Ectodermal cell (in vitro differentiated cells): Measurements from ENCODE around the gene SLC30A1.

ENCODE experiments used
- H3K27ac ChIP-seq: 2 replicates; pipeline ENCODE4 v1.7.0; 2013; ENCODE audit warnings: mild to moderate bottlenecking, low read depth, low read length; ENCODE audit not compliant: insufficient read depth, poor library complexity, severe bottlenecking
- H3K27me3 ChIP-seq: 2 replicates; pipeline ENCODE4 v1.7.0; 2013; ENCODE audit warnings: mild to moderate bottlenecking, low read length; ENCODE audit not compliant: insufficient read depth, control insufficient read depth, poor library complexity, severe bottlenecking
- H3K36me3 ChIP-seq: one replicate; pipeline ENCODE4 v1.7.0; 2013; ENCODE audit warnings: low read length; ENCODE audit not compliant: control insufficient read depth, insufficient read depth
- H3K4me1 ChIP-seq: one replicate; pipeline ENCODE4 v1.7.0; 2013; ENCODE audit warnings: low read length; ENCODE audit not compliant: control insufficient read depth, insufficient read depth
- H3K4me3 ChIP-seq: 2 replicates; pipeline ENCODE4 v1.7.0; 2013; ENCODE audit warnings: low read depth, low read length, control low read depth; ENCODE audit not compliant: insufficient read depth
- H3K9me3 ChIP-seq: 2 replicates; pipeline ENCODE4 v1.7.0; 2013; ENCODE audit warnings: mild to moderate bottlenecking, low read length, moderate library complexity; ENCODE audit not compliant: control insufficient read depth
- WGBS, 2 experiments: methylation state at CpG; one replicate each; pipeline ENCODE4 v1.1.7; 2013; ENCODE audit warnings: missing lambda C conversion rate in 2 of 2; 5-methylcytosine and 5-hydroxymethylcytosine counted together

The SLC30A1 gene

GRCh38 chr1:211583011-211583992 is 4.3 kb upstream of the SLC30A1 start:
- Histone ChIP-seq H3K36me3 (no peaks in the 10 kb centered on the region), H3K4me3 (no peak overlapping the region), H3K27me3 (peaks cover 7% of the 10 kb centered on the region), H3K4me1 (peaks cover 16% of the 10 kb centered on the region), H3K27ac (no peak overlapping the region), H3K9me3 (no peaks in the 10 kb centered on the region)
- WGBS, 2 experiments = 93 to 94% methylated on average over 10 to 11 of the region's 11 CpGs

DNA sequence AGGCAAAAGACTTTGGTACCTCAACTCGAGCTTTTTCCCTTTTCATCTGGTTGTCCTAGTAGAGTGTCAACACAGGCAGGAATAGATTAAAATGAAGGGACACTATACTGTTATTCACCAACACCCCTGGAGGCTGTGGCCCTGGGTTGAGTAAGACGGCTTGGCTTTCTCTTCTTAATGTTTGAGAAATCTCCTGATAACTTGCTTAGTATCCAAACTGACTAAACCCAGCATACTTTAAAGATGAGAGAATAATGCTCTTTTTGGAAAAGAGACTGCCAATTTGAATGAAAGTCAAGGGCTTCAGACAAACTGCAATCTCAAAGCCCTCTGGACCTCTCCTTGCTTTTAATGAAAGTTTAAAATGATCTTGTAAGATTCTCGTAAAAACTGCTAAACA is 2.6 kb upstream of the SLC30A1 start:
- Histone ChIP-seq H3K27me3 (peaks cover 11% of the 10 kb centered on the region), H3K9me3 (no peaks in the 10 kb centered on the region), H3K4me3 (no peak overlapping the region), H3K36me3 (no peaks in the 10 kb centered on the region), H3K4me1 (peaks cover 16% of the 10 kb centered on the region), H3K27ac (no peak overlapping the region)
- 15 to 42% methylated on average over 2 to 3 of the region's 3 CpGs for WGBS, 2 experiments

DNA sequence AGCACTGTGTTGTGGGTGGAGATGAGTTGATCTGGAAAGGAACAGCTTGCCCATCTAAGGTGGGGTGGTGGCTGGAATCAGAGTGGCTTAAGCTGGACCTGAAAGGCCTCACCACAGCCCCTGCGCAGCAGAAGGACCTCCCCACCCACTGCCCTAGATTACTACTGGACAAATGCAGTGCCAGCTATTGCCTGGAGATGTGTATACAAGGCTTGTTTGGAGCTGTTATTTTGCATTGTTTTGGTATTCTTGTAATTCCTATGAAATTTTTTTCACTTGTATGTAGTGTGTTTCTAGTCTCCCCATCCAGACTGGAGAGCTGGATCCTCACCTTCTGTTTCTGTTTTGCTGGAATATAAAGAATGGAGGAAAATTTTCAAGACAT is 1.3 kb upstream of the SLC30A1 start:
- H3K4me3 ChIP-seq = no peak overlapping the region
- H3K27ac ChIP-seq = no peak overlapping the region
- WGBS, 2 experiments = 85 to 100% methylated on average over 1 of the region's 1 CpG
- H3K4me1 ChIP-seq = peaks cover 21% of the 10 kb centered on the region
- peaks cover 2% of the 10 kb centered on the region for H3K36me3 ChIP-seq
- peaks cover 11% of the 10 kb centered on the region for H3K27me3 ChIP-seq
- H3K9me3 ChIP-seq = no peaks in the 10 kb centered on the region

- Histone ChIP-seq H3K27ac (no peak overlapping the region), H3K36me3 (peaks cover 6% of the 10 kb centered on the region), H3K9me3 (no peaks in the 10 kb centered on the region), H3K4me1 (peaks cover 21% of the 10 kb centered on the region), H3K4me3 (peak overlapping the region; percentile 87), H3K27me3 (peaks cover 11% of the 10 kb centered on the region)
- WGBS, 2 experiments = 10 to 11% methylated on average over 46 of the region's 46 CpGs
Observed at GRCh38 chr1:211579440-211580302, 710 bp upstream of the SLC30A1 start.

- H3K27me3 ChIP-seq = peaks cover 11% of the 10 kb centered on the region
- peaks cover 21% of the 10 kb centered on the region for H3K4me1 ChIP-seq
- H3K4me3 ChIP-seq = peak overlapping the region; percentile 87
- WGBS, 2 experiments = 0% methylated on average over 75 of the region's 75 CpGs
- H3K9me3 ChIP-seq = no peaks in the 10 kb centered on the region
- H3K36me3 ChIP-seq = peaks cover 6% of the 10 kb centered on the region
- no peak overlapping the region for H3K27ac ChIP-seq
Observed at GRCh38 chr1:211577819-211578639, 932 bp downstream of the SLC30A1 start.

GRCh38 chr1:211577277-211577818 is 1.6 kb downstream of the SLC30A1 start:
- peaks cover 6% of the 10 kb centered on the region for H3K36me3 ChIP-seq
- H3K9me3 ChIP-seq = no peaks in the 10 kb centered on the region
- H3K4me1 ChIP-seq = peaks cover 21% of the 10 kb centered on the region
- peaks cover 11% of the 10 kb centered on the region for H3K27me3 ChIP-seq
- H3K27ac ChIP-seq = no peak overlapping the region
- WGBS, 2 experiments = 1 to 2% methylated on average over 13 of the region's 13 CpGs
- peak overlapping the region; percentile 87 for H3K4me3 ChIP-seq

GRCh38 chr1:211576717-211577116 is 2.2 kb downstream of the SLC30A1 start:
- peaks cover 11% of the 10 kb centered on the region for H3K27me3 ChIP-seq
- H3K4me1 ChIP-seq = peaks cover 19% of the 10 kb centered on the region
- H3K36me3 ChIP-seq = peaks cover 6% of the 10 kb centered on the region
- H3K9me3 ChIP-seq = no peaks in the 10 kb centered on the region
- H3K4me3 ChIP-seq = peak overlapping the region; percentile 87
- WGBS, 2 experiments = 57% methylated on average over 1 of the region's 2 CpGs; no CpG with 5 or more reads in 1 of the 2 experiments
- H3K27ac ChIP-seq = no peak overlapping the region

GRCh38 chr1:211574705-211575104 is 4.3 kb downstream of the SLC30A1 start:
- Histone ChIP-seq H3K4me1 (peaks cover 5% of the 10 kb centered on the region), H3K27me3 (peaks cover 5% of the 10 kb centered on the region), H3K27ac (no peak overlapping the region), H3K36me3 (peaks cover 6% of the 10 kb centered on the region), H3K4me3 (no peak overlapping the region), H3K9me3 (no peaks in the 10 kb centered on the region)

DNA sequence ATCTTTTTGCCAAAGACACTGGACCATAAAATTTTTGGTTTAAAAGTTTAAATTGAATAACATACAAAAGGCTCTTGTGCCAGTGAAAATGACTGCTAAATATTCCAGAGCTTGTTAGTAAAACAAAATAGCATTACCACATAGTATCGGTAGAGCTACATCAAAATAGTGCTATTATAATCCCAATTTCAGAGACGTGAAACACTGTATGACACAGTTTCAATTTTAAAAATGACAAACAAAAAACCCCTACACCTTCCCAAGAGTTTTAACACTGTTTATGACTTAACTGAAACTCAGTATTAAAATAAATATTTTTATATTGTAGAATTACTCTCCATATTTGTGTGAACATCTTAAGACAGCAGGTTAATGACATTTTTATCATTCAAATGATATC is 7.0 kb downstream of the SLC30A1 start:
- Histone ChIP-seq H3K4me1 (peaks cover 5% of the 10 kb centered on the region), H3K36me3 (peaks cover 6% of the 10 kb centered on the region), H3K9me3 (no peaks in the 10 kb centered on the region), H3K27me3 (no peaks in the 10 kb centered on the region), H3K4me3 (no peak overlapping the region), H3K27ac (no peak overlapping the region)
- WGBS, 2 experiments = 92 to 93% methylated on average over 2 of the region's 2 CpGs
